Measurements from ENCODE around the gene SPEM3.
"Not testable (repeated sequence)": the region's sequence is repeated elsewhere in the genome, so short reads cannot be mapped to it uniquely, and the experiment has no call there.

Gene SPEM3

GRCh38 chr17:7479213-7480088, 50.8 kb downstream of the SPEM3 start, which contains the start of gene ZBTB4:
TSS of gene ZBTB4 (minus strand) at chr17:7479631. CDS start at chr17:7466801, 12,830 bp downstream.
- TF ChIP-seq CTCF (IDR thresholded peaks at IDR 0.05; ENCODE audit: low read depth, low read length) = no peak
- DNase-seq (ENCODE audit: extremely low read depth, low read depth) = no peak

GRCh38 chr17:7480089-7480384, 51.4 kb downstream of the SPEM3 start:
- no peak for DNase-seq (ENCODE audit: extremely low read depth, low read depth)

GRCh38 chr17:7481275-7481674, 52.6 kb downstream of the SPEM3 start, which contains the start of gene SLC35G6:
TSS of gene SLC35G6 (plus strand) at chr17:7481446. CDS start at chr17:7481517, 71 bp downstream.
- DNase-seq (ENCODE audit: extremely low read depth, low read depth) = not testable (repeated sequence)

More at GRCh38 chr17:7480089-7480384, 51.4 kb downstream of the SPEM3 start:
- no peak for TF ChIP-seq CTCF (IDR thresholded peaks at IDR 0.05; ENCODE audit: low read depth, low read length)

GRCh38 chr17:7481842-7482741, 53.4 kb downstream of the SPEM3 start:
- DNase-seq (ENCODE audit: extremely low read depth, low read depth) = not testable (repeated sequence)

Data from AG09319 (cell line).